ENCODE data around the gene RPUSD4.
"Not testable (repeated sequence)": the region's sequence is repeated elsewhere in the genome, so short reads cannot be mapped to it uniquely, and the experiment has no call there.

Gene RPUSD4, protein sequence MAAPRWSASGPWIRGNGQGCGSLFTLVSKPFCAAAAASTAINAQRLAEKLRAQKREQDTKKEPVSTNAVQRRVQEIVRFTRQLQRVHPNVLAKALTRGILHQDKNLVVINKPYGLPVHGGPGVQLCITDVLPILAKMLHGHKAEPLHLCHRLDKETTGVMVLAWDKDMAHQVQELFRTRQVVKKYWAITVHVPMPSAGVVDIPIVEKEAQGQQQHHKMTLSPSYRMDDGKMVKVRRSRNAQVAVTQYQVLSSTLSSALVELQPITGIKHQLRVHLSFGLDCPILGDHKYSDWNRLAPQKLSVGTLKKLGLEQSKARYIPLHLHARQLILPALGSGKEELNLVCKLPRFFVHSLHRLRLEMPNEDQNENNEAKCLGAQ

DNA sequence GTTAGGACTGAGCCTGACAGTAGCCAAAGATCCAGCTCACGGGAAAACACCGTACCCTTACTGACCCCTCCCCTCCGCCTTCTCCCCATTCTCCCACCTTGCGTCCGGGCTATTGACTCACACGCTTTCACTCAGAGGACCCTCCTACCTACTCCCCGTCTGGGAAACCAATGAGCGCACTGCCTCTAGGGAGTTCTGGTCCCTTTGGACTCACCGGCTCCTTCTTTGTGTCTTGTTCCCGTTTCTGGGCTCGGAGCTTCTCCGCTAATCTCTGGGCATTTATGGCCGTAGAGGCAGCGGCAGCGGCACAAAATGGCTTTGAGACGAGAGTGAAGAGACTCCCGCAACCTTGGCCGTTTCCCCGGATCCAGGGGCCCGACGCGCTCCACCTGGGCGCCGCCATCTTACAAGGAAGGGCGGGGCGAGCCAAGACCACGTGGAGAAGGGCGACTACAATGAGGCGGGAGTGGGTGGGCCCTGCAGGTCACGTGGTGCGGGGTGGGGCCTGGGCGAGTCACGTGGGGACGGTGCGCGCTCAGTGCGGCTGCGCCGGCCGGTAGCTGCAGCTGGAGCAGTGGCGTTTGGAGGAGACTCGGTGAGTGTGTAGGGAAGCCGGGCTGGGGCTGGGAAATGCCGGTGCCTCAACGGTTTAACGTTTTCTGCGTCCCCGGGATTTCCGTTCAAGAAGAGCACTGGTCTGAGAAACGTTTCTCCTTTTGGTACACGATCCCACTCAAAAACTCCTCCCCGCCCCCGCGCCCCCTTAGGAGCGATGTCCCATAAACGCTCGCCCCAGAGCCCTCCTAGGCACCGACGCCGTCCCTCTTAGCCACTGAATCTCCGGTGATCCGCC is at the start of gene RPUSD4, which contains the start of gene FAM118B:
RPUSD4 (minus strand) TSS at position 415 of the 853 bp plus-strand sequence; CDS start at position 403, 12 bp downstream.
FAM118B (plus strand) TSS at position 547 of the 853 bp plus-strand sequence. CDS start 23,220 bp downstream, outside the sequence.
- peak; percentile 98 to 99 for DNase-seq (ENCODE audit: low read depth in 2 of 2, low spot score in 1 of 2)

DNA sequence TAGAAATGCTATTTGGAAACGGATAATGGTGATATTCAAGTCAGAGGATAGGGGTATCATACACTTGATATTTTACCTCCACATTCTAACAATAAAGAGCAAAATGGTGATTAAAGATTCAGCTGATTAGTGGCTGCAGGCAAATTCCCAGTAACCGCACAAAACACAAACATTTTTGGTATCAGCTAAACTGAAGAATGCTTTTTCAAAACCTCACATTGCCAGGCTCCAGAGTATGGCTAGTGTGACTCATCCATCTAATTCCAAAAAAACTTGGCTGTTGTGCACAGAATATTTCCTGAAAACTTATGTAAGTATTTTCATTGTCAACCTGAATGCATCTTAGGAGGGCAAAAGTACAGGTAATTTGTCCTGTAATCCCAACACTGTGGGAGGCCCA is 46.3 kb upstream of the RPUSD4 start:
- DNase-seq (ENCODE audit: low read depth in 2 of 2, low spot score in 1 of 2): no peak

DNA sequence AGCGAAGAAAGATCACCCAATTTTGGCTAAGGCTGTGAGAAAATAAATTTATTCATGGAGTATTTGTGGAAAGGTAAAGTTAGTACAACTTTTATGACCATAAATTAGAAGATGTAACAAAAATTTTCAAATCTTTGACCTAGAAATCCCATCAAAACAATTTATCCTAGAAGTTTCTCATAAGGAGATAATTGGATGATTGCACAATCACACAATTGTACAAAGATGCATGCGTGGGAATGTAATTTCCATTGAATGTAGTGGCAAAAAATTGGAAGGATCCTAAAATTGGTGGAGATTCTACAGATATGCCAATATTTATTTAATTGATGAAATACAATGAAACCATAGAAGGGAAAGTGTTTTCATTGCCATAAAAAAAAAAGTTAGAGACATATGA is 45.7 kb upstream of the RPUSD4 start:
- no peak for DNase-seq (ENCODE audit: low read depth in 2 of 2, low spot score in 1 of 2)

DNA sequence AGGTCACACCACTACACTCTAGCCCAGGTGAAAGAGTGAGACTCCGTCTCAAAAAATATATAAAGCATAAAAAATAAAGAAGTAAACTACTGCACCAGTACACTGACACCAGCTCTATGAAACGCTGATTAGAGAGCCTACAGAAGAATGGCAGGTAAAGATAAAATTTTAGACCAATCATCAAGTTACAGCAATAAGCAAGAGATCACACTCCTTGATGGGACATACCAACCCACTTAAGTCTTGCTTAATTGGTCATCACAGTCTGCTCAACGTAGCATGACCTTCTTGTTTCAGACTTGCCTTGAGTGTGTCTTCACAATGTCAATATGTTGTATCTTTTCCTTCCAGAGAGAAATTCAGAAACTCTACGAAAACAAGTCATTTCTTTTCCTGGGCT is 44.8 kb upstream of the RPUSD4 start:
- DNase-seq (ENCODE audit: low read depth in 2 of 2, low spot score in 1 of 2): no peak

DNA sequence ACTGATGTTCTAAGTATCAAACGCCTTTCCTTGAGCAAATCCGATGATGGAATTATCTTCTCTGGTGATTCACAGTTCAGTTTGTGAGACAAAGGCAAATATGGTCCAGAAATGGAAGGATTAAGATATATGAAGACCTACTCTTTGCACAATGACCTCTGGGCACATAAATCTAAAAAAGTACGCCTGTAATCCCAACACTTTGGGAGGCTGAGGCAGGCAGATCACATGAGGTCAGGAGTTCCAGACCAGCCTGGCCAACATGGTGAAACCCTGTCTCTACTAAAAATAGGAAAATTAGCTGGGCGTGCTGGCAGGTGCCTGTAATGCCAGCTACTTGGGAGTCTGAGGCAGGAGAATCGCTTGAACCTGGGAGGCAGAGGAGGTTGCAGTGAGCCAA is 44.1 kb upstream of the RPUSD4 start:
- not testable (repeated sequence) for DNase-seq (ENCODE audit: low read depth in 2 of 2, low spot score in 1 of 2)

DNA sequence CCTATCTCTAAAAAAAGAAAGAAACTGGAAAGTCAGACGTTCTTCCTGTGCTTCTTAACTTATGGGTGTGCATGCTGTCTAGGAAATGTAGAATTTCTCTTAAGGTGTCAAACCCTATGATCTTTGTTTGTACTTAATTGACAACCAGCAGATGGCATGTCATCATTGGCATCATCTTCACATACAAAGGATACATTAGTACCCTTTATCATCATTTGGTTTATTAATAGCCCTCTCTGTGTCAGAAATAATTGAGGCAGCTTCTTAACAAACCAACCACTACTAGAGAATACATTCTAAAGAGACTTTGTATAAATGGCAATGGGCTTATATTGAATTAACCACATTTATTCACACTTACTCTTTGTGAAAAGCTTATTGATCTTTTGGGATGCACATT is 43.4 kb upstream of the RPUSD4 start:
- DNase-seq (ENCODE audit: low read depth in 2 of 2, low spot score in 1 of 2): no peak

DNA sequence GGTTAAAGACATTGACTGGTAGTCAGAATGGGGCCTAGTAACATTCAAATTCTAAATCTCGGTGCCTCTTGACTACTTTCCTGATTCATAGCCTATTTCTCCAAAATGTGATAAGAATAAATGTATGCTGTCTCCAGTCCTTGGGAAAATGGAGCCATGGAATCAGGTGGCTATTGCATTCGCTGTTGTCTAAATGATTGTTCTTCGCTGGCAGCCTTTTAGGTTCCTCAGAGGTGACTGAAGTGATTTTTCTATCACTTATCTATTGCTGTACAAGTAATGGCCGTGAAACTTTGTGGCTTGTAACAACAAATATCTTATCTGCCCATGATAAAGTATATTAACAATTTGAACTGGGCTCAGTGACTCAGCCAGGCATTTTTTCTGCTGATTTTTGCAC is 41.8 kb upstream of the RPUSD4 start:
- DNase-seq (ENCODE audit: low read depth in 2 of 2, low spot score in 1 of 2): no peak

DNA sequence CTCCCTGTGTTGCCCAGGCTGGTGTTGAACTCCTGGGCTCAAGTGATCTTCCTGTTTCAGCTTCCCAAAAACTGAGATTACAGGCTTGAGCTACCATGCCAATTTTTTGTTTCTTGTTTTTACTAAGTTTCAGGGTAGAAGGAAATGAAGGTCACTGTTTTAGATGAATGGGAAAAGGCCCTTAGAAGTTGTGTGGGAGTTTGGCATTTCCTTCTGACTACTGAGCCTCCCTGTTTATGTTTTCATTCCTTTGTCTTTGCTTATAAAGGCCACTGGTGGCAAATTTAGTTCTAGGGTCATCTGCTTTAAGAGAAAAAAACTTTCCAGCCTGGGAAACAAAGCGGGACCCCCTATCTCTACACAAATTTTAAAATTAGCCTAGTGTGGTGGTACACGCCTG is 35.2 kb upstream of the RPUSD4 start:
- DNase-seq (ENCODE audit: low read depth in 2 of 2, low spot score in 1 of 2): no peak

DNA sequence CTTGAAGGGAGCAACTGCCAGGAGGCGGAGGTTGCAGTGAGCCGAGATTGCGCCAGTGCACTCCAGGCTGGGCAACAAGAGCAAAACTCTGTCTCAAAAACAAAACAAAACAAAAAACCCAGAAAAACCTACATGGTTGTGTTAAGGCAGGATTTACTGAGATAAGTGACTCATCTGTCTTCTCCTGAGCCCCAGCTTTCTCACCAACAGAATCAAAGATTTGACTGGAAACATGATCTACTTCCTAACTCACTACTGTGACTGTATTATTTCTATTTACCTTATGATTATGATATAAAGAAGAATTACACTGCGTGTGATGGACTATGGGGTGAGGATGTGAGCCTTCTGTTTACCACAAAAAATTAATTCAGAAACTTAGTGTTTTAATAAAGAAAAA is 21.9 kb upstream of the RPUSD4 start:
- no peak for DNase-seq (ENCODE audit: low read depth in 2 of 2, low spot score in 1 of 2)

DNA sequence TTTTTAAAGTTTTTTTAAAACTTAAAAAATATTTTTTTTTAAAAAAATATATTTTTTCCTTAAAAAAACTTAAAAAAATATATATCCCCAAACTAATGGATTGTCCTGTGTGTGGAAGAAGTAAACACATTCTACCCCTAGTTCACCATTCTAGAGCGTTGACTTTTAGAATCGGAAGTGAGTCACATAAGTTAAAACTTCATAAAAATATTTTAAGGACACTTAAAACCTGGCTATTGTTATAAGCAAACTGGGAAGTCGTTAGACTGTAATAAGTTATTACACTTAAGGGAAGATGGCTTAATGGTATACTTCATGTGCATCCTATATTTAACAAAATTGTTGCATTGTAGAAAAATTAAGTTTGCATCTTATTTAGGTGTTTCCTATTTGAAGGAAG is 21.2 kb upstream of the RPUSD4 start:
- no peak for DNase-seq (ENCODE audit: low read depth in 2 of 2, low spot score in 1 of 2)

DNA sequence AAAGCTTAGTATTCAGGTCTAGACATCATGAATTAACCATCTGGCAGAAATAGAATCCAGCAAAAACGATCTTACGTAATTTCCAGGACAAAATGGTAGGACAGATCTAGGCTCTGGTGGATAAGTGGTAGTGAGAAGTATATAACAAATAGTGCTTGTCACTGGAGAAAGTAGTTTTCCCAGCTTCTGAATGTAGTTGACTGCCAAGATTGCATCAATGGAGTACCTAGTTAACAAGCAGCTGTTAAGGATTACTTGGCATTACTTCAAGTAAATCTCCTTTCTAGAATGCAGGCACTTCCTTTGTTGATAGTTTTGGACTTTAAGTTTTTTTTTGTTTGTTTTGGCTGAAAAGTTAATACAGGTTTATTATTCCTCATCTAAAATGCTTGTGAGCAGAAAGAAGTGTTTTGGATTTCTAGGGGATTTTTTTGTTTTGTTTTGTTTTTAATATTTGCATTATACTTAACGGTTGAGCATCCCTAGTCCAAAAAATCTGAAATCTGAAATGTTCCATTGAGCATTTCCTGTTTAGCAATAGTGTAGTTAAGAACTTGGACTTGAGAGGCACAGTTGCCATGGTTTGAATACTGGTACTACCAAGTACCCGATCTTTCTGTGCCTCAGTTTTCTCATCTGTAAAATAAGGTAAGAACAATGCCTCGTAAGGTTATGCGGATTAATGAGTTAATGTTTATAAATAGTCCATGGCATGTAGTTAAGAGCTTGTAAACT is 20.4 kb upstream of the RPUSD4 start:
- no peak for DNase-seq (ENCODE audit: low read depth in 2 of 2, low spot score in 1 of 2)

DNA sequence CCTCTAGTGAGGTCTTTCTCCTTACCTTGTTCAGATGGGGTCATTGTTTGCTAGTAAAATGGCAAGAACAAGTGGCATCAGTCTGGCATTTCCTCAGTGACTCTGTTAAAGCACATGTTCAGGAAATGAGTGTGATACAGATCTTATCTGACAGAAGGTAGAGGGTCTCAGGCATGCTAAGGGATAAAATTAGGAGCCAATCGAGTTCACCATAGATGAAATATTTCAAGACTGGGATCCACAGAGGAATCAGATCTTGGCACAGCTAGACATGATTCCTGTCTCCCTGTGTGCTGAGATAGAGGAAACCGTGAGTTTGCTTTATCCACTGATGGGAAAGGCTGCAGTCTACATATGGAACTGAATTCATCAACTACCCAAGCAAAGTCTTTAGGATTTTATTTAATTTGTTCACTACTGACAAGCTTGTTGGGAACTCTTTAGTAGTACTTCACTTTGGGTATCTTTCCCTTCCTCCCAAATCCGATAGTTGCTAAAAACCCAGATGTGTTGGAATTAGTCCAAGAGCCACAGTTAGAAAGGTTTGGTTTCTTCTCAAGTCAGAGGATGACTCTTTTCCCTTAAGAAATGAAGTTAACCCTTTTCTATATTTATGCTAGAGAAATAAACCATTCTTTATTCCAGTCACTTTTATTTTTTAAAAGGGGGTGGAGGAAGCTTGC is 18.5 kb upstream of the RPUSD4 start:
- DNase-seq (ENCODE audit: low read depth in 2 of 2, low spot score in 1 of 2): no peak

DNA sequence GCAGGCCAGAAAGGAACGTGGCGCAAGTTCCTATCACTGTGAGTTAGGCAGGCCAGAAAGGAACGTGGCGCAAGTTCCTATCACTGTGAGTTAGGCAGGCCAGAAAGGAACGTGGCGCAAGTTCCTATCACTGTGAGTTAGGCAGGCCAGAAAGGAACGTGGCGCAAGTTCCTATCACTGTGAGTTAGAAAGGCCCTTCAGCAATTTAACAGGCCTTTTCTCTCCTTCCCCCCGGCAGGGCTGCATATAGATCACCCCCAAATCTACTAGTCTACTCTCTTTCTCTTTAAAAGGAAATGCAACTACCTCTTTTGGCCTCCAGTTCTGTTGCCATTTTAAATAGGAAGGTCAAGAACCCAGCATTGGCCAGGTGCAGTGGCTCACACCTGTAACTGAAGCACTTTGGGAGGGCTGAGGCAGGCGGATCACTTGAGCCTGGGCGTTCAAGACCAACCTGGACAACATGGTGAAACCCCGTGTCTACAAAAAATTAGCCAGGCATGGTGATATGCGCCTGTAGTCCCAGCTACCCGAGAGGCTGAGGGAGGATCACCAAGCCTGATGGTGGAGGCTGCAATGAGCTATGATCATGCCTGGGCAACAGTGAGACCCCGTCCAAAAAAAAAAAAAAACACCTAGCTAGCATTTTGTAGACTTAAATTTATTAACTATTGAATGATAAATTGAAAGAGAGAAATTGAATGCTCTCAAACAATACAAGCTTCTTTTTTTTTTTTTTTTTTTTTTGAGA is 15.1 kb upstream of the RPUSD4 start:
- DNase-seq (ENCODE audit: low read depth in 2 of 2, low spot score in 1 of 2): no peak

DNA sequence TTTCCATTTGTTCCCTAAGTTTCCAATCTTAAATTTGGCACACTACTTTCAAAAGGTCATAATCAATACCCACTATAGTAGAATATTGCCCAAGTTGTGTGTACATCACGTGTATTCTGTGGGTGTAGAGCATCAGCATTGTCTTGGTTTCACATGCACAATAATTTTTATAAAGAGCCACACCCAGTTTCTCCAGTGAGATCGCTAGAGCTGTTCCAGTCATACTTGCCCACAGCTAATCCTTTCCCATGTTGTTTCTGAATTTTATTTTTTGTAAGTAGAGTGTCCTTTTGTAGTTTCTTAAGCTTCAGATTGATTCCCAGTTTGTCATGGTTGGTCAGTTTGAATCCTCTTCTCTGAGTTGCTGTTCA is 13.8 kb upstream of the RPUSD4 start:
- DNase-seq (ENCODE audit: low read depth in 2 of 2, low spot score in 1 of 2): no peak

DNA sequence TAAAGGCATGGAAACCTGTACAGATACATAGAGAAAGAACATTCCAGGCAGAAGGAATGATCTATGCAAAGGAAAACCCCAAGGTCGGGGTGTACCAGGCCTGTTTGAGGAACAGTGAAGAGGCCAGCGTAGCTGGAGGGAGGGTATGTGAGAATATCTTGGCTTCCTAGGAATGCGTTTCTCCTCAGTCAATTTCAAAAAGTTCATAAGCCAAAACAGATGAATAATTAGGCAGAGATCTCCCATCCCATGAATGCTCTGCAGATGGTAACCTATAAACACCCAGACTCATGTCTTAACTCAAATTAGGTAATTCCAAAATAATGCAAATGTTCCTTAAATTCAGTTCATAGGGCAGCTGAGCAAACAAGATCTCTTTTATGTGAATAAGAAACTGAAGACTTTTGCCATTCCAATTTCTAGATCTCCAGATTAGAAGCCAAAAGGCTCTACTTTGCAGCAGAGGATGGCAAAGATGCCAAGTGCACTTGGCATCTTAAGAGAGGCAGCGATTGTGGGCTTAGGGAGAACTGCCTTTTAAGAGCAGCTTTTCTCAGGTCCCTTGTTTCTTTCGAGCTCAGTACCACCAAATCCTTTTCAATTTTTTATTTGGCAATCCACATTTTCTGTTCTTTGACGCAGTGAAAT is 13.3 kb upstream of the RPUSD4 start:
- DNase-seq (ENCODE audit: low read depth in 2 of 2, low spot score in 1 of 2): no peak

DNA sequence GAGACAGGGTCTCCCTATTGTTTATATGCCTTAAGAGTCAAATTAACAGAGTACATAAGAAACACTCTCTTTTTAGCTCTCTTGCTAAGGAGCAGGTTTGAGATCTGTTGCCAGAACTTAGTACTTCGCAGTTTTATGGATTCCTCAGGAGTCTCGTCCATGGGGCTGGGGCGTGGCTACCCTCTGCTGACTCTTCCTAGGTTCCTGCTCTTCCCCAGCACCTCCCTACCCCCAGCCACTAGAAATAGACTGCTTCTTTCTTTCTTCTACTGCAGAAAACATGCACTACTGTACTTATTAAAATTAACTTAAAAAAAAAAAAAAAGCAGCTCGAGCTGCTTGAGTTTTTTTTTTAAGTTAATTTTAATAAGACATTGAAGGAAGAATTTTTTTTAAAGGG is 8.1 kb upstream of the RPUSD4 start:
- DNase-seq (ENCODE audit: low read depth in 2 of 2, low spot score in 1 of 2): no peak

DNA sequence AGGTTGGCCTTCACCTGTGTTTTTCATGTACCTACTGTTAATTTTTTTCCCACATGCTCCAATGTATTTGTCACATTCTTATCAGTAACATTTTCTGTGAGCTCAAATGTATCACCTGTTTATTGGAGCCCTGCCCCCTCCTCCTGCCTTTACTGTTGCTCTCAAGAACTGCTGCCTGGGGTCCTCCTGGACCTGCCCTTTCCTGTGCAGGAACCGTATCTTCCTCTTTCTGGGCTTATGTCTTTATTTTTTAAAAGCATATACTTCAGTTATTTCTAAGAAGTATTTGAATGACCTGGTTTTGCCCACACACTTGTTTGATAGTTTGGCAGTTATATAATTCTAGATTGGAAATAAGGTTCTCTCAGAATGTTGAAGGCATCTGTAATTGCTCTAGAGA is 6.0 kb upstream of the RPUSD4 start:
- no peak for DNase-seq (ENCODE audit: low read depth in 2 of 2, low spot score in 1 of 2)

DNA sequence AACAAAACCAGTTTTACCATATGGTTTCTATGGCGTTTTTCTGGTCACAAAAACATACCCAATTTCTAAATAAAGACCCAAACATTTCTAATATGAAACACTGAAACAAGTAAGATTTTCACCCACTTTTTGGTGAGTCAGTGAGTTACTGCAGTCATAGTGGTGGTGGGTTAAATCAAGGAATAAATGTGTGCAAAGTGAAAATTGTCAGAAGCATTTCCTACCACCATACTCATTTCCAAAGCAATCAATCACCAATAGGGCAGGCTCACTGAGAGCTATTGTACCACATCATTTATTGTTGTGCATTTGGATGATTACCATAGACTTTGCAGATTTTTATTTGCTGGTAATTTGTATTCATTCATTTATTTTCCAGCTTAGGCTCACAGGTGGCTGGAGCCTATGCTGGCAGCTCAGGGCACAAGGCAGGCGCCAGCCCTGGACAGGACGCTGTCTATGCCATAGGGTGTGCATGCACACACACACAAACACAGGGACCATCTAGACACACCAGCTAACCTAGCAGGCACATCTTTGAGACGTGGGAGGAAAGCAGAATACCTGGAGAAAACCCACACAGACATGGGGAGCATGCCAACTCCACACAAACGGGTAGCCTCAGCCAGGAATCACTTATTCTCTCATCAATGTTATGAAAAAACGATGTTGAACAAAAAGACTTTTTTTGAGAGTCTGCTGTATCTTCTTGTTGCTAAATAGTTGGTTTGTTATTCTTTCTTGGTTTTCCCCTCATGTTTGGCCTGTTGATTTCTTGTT is 5.3 kb upstream of the RPUSD4 start:
- no peak for DNase-seq (ENCODE audit: low read depth in 2 of 2, low spot score in 1 of 2)

DNA sequence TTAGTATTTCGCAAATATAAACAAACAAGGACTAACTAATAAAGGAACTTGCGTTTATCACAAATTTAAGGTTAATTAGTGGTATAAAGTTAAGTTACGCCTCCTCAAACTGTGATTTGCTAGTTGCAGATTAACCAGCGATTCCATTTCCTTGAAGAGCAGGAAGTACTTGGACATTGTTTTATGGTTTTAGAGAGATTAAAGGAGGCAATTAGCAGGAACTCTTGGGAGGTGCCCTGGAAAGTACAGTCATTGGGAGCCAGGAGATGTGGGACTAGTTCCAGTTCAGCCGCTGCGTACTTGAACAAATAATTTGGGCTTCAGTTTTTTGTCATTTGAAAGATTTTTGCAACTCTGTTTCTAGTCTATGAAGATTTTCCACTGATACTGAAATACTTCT is 3.4 kb upstream of the RPUSD4 start:
- DNase-seq (ENCODE audit: low read depth in 2 of 2, low spot score in 1 of 2): no peak

All from stimulated activated CD8-positive, alpha-beta memory T cell treated with anti-CD3 and anti-CD28 coated beads, Interleukin-4, amount 100 ng/mL, for 1 hour (primary cell).